ENCODE measurements around the gene CCDC170.
"Not testable (repeated sequence)": the region's sequence is repeated elsewhere in the genome, so short reads cannot be mapped to it uniquely, and the experiment has no call there.

Gene CCDC170

GRCh38 chr6:151539506-151540268 is 45.9 kb downstream of the CCDC170 start:
- no peak for TF ChIP-seq CTCF (IDR thresholded peaks at IDR 0.05; ENCODE audit: low read depth, low read length, missing control alignments)
- no peak for DNase-seq (ENCODE audit: extremely low read depth, low read depth)
- H3K4me3 ChIP-seq (replicated peaks; ENCODE audit: low read depth, low read length), result no peak overlapping the region

DNA sequence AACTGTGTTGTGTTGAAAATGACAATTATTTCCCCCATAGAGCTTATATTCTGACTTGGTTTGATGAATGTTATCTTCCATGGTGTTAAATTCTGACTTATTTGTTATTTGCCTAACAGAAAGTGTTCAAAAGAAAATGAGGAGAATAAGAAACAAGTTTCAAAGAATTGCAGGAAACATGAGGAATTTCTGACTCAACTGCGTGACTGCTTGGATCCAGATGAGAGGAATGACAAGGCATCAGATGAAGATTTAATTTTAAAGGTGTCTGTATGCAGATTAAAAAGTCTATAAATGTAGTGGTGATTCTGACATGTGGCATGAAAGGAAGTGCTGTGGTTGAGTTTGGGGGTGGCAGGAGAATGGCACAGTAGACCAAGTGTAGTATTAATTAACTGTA is 50.6 kb downstream of the CCDC170 start:
- DNase-seq (ENCODE audit: extremely low read depth, low read depth), result no peak
- no peak for TF ChIP-seq CTCF (IDR thresholded peaks at IDR 0.05; ENCODE audit: low read depth, low read length, missing control alignments)

DNA sequence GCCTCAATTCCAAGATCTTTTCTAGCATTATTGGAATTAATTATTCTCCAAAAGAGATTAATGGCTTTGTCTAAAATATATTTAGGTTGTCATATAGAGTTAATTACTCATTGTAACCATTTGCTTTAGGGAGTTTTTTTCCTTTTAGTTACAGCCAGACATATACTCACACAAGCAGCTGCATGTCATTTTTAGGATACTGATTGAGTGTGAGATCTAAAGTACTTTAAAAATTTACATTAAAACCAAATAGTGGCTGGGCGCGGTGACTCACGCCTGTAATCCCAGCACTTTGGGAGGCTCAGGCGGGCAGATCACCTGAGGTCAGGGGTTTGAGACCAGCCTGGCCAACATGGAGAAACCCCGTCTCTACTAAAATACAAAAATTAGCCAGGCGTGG is 51.1 kb downstream of the CCDC170 start:
- not testable (repeated sequence) for DNase-seq (ENCODE audit: extremely low read depth, low read depth)

More for the DNA sequence above, 50.6 kb downstream of the CCDC170 start:
- H3K4me3 ChIP-seq (replicated peaks; ENCODE audit: low read depth, low read length), result no peak overlapping the region

GRCh38 chr6:151546941-151547659 is 53.3 kb downstream of the CCDC170 start:
- peak; percentile 9 for TF ChIP-seq CTCF (IDR thresholded peaks at IDR 0.05; ENCODE audit: low read depth, low read length, missing control alignments)
- H3K4me3 ChIP-seq (replicated peaks; ENCODE audit: low read depth, low read length), result no peak overlapping the region
- DNase-seq (ENCODE audit: extremely low read depth, low read depth), result no peak

More for the DNA sequence above, 51.1 kb downstream of the CCDC170 start:
- H3K4me3 ChIP-seq (replicated peaks; ENCODE audit: low read depth, low read length), result not testable (repeated sequence)

GRCh38 chr6:151548201-151548600 is 54.4 kb downstream of the CCDC170 start:
- no peak for TF ChIP-seq CTCF (IDR thresholded peaks at IDR 0.05; ENCODE audit: low read depth, low read length, missing control alignments)
- no peak overlapping the region for H3K4me3 ChIP-seq (replicated peaks; ENCODE audit: low read depth, low read length)
- no peak for DNase-seq (ENCODE audit: extremely low read depth, low read depth)

GRCh38 chr6:151549790-151550189 is 56.0 kb downstream of the CCDC170 start:
- no peak for TF ChIP-seq CTCF (IDR thresholded peaks at IDR 0.05; ENCODE audit: low read depth, low read length, missing control alignments)
- no peak overlapping the region for H3K4me3 ChIP-seq (replicated peaks; ENCODE audit: low read depth, low read length)
- no peak for DNase-seq (ENCODE audit: extremely low read depth, low read depth)

GRCh38 chr6:151550618-151551017 is 56.8 kb downstream of the CCDC170 start:
- no peak for DNase-seq (ENCODE audit: extremely low read depth, low read depth)
- no peak for TF ChIP-seq CTCF (IDR thresholded peaks at IDR 0.05; ENCODE audit: low read depth, low read length, missing control alignments)
- H3K4me3 ChIP-seq (replicated peaks; ENCODE audit: low read depth, low read length), result no peak overlapping the region

All from HFF-Myc (cell line).